Measurements from ENCODE around the gene TACC2.

Gene TACC2

DNA sequence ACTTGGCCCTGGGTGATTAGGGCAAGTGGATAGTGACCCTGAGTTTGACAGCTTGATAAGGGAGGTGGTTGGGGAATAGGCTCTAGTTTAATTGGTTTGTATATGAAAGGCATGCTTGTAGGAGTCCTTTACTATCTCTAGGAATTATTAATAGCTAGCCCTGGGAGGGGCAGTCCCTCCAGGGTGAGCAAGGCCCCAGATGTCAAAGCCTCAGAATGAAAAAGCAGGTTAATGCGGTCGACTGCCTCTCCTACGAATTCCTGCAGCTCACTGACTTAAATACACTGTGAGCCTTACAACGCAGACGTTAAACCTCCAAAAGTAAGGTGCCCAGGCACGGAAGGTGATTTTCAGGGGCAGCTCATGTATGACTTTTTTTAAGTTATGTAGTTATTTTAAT, 276.9 kb downstream of the TACC2 start:
- Histone ChIP-seq H3K4me2 (ENCODE audit: low read length) (no peak overlapping the region), H3K36me3 (ENCODE audit: control insufficient read depth, insufficient read depth, low read length) (peaks cover 2% of the 10 kb centered on the region), H3K9ac (ENCODE audit: low read length) (no peak overlapping the region), H3K23ac (ENCODE audit: low read length) (no peak overlapping the region), H2AK5ac (ENCODE audit: low read length) (no peak overlapping the region), H4K8ac (ENCODE audit: low read depth, low read length) (no peak overlapping the region), H2BK120ac (ENCODE audit: low read depth, low read length) (no peak overlapping the region), H3K79me1 (ENCODE audit: low read length) (no peaks in the 10 kb centered on the region), H3K56ac (ENCODE audit: low read length) (no peak overlapping the region), H3K18ac (ENCODE audit: low read length) (no peak overlapping the region), H3K4me1 (ENCODE audit: control insufficient read depth, low read depth, low read length) (no peaks in the 10 kb centered on the region), H3K79me2 (ENCODE audit: control insufficient read depth, insufficient read depth, low read length) (no peaks in the 10 kb centered on the region), H3K27ac (ENCODE audit: low read depth, low read length) (no peak overlapping the region), H3K4ac (ENCODE audit: low read depth, low read length) (no peak overlapping the region), H3K27me3 (ENCODE audit: insufficient read depth, low read length, poor library complexity) (no peaks in the 10 kb centered on the region), H4K5ac (ENCODE audit: low read length) (no peak overlapping the region), H2BK15ac (replicated peaks; ENCODE audit: low read depth) (no peak overlapping the region), H3K4me3 (ENCODE audit: low read length) (no peak overlapping the region), H2BK5ac (ENCODE audit: low read length) (no peak overlapping the region)
- WGBS (ENCODE audit: extremely low coverage, insufficient coverage, low lambda C conversion rate) = no CpG with 5 or more reads among the region's 6 CpGs
- no peak for DNase-seq

DNA sequence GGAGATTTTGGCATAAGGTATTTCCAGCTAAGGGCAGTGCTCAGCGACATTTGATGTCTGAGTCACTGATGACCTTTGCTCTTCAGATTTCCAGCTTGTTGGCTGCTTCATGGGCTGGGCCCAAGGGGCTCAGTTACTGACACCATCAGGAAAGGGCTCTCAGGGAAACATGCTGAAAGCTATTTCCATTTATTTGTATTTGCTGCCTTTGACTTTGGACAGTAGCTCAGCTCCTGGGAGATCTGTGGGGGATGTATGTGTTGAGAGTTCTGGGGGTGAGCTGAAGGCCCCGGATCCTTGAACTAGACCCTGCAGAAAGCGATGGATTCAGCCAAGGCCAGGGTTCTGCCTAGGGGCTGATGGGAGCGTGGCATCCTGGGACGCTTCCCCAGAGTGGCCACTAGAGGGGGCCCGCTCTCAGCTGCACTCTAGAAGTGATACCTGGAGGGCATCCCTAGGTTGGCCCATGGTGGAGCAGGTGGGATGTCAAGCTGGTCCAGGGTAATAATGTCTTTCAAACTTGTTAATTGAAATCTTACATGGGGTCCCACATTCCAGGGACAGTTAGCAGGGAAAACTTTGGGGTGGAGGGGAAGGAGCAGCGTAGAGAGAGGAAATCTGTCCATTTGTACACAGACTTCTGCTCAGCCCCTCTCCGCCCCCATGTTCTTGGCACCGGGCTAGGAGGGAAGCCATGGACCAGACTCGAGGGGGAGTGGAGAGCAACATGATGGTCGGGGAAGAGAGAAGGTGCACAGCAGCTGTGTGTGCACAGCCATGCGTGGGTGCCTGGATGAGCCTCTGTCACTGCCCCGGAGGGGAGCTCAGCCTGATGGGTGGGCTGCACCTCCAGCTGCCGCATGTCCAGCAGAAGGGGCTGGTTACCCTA, 279.1 kb downstream of the TACC2 start:
- Histone ChIP-seq H2BK15ac (replicated peaks; ENCODE audit: low read depth) (no peak overlapping the region), H3K4me1 (ENCODE audit: control insufficient read depth, low read depth, low read length) (no peaks in the 10 kb centered on the region), H3K18ac (ENCODE audit: low read length) (no peak overlapping the region), H3K4me2 (ENCODE audit: low read length) (no peak overlapping the region), H2BK120ac (ENCODE audit: low read depth, low read length) (no peak overlapping the region), H3K9ac (ENCODE audit: low read length) (no peak overlapping the region), H3K79me1 (ENCODE audit: low read length) (no peaks in the 10 kb centered on the region), H3K79me2 (ENCODE audit: control insufficient read depth, insufficient read depth, low read length) (no peaks in the 10 kb centered on the region), H2BK5ac (ENCODE audit: low read length) (no peak overlapping the region), H3K56ac (ENCODE audit: low read length) (no peak overlapping the region), H4K5ac (ENCODE audit: low read length) (no peak overlapping the region), H2AK5ac (ENCODE audit: low read length) (no peak overlapping the region), H3K4ac (ENCODE audit: low read depth, low read length) (no peak overlapping the region), H3K4me3 (ENCODE audit: low read length) (no peak overlapping the region), H4K8ac (ENCODE audit: low read depth, low read length) (no peak overlapping the region), H3K27ac (ENCODE audit: low read depth, low read length) (no peak overlapping the region), H3K27me3 (ENCODE audit: insufficient read depth, low read length, poor library complexity) (no peaks in the 10 kb centered on the region), H3K36me3 (ENCODE audit: control insufficient read depth, insufficient read depth, low read length) (peaks cover 2% of the 10 kb centered on the region), H3K23ac (ENCODE audit: low read length) (no peak overlapping the region)
- peak; percentile 64 for DNase-seq
- no CpG with 5 or more reads among the region's 14 CpGs for WGBS (ENCODE audit: extremely low coverage, insufficient coverage, low lambda C conversion rate)

DNA sequence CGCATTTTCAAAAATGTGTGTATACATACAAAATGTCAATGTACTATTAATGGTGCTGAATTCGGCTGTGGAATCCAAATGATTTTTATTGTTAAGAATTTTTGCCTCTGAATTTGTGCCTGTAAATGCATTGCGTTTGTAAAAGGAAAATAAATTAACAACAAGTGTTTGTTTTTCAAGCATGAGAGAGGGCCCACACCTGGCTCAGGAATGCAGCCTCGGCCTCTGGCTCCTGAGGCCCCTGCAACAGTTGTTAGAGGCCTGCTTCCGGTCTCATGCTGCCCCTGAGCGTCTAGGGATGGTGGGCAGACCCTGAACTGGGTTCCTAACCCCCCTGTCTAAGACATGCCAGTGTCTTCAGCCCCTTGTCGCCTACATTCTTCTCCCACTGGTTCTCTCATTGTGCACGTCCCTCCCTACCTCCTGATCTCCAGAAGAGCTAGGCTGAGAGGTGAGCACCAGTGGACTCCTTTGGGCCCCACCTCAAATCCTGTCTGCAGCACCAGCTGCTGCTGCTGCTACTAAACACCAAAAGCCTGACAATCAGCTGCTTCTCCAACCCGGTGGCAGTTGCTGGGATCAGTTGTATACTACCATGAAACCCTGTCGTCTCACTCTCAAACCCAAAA, 280.2 kb downstream of the TACC2 start:
- H3K23ac ChIP-seq (ENCODE audit: low read length) = no peak overlapping the region
- no peak overlapping the region for H2BK15ac ChIP-seq (replicated peaks; ENCODE audit: low read depth)
- no peak overlapping the region for H2AK5ac ChIP-seq (ENCODE audit: low read length)
- H3K4me3 ChIP-seq (ENCODE audit: low read length) = no peak overlapping the region
- no peak overlapping the region for H3K18ac ChIP-seq (ENCODE audit: low read length)
- peaks cover 2% of the 10 kb centered on the region for H3K36me3 ChIP-seq (ENCODE audit: control insufficient read depth, insufficient read depth, low read length)
- no CpG with 5 or more reads among the region's 10 CpGs for WGBS (ENCODE audit: extremely low coverage, insufficient coverage, low lambda C conversion rate)
- no peaks in the 10 kb centered on the region for H3K79me1 ChIP-seq (ENCODE audit: low read length)
- H3K56ac ChIP-seq (ENCODE audit: low read length) = no peak overlapping the region
- H3K79me2 ChIP-seq (ENCODE audit: control insufficient read depth, insufficient read depth, low read length) = no peaks in the 10 kb centered on the region
- H3K27me3 ChIP-seq (ENCODE audit: insufficient read depth, low read length, poor library complexity) = no peaks in the 10 kb centered on the region
- H3K4me1 ChIP-seq (ENCODE audit: control insufficient read depth, low read depth, low read length) = no peaks in the 10 kb centered on the region
- H3K4ac ChIP-seq (ENCODE audit: low read depth, low read length) = no peak overlapping the region
- no peak overlapping the region for H2BK120ac ChIP-seq (ENCODE audit: low read depth, low read length)
- H3K4me2 ChIP-seq (ENCODE audit: low read length) = no peak overlapping the region
- H3K27ac ChIP-seq (ENCODE audit: low read depth, low read length) = no peak overlapping the region
- no peak overlapping the region for H3K9ac ChIP-seq (ENCODE audit: low read length)
- no peak overlapping the region for H4K5ac ChIP-seq (ENCODE audit: low read length)
- no peak overlapping the region for H2BK5ac ChIP-seq (ENCODE audit: low read length)
- DNase-seq = no peak
- H4K8ac ChIP-seq (ENCODE audit: low read depth, low read length) = no peak overlapping the region

DNA sequence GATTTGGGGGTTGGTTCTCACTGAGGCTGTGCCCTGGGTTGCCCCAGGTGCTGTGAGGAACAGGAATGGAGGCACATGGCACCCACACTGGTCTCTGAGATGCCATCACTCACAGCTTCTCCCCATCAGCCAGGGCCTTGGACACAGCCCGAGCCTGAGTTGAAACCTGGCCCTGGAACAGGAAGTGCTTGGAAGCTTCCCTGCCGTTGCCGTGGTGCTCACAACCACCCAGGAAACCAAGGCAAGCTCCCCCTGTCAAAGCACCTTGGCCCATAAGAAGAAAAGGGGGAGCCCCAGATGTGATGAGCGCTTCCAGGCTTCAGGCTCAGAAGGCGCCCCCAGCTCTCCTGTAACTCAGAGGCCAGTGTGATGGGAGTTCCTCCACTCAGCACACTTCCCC, 282.1 kb downstream of the TACC2 start, which contains the start of gene BTBD16:
TSS of gene BTBD16 (plus strand) at position 221 of the 400 bp plus-strand sequence. CDS start 3,786 bp downstream, outside the sequence.
- no peak within 1 kb of the TSS for H4K8ac ChIP-seq (ENCODE audit: low read depth, low read length)
- H3K9ac ChIP-seq (ENCODE audit: low read length) = no peak within 1 kb of the TSS
- H3K79me2 ChIP-seq (ENCODE audit: control insufficient read depth, insufficient read depth, low read length) = no peaks in the 10 kb centered on the region
- H3K4me3 ChIP-seq (ENCODE audit: low read length) = no peak within 1 kb of the TSS
- no peaks in the 10 kb centered on the region for H3K79me1 ChIP-seq (ENCODE audit: low read length)
- H3K18ac ChIP-seq (ENCODE audit: low read length) = no peak within 1 kb of the TSS
- H3K4me2 ChIP-seq (ENCODE audit: low read length) = no peak within 1 kb of the TSS
- H3K4me1 ChIP-seq (ENCODE audit: control insufficient read depth, low read depth, low read length) = no peaks in the 10 kb centered on the region
- H3K56ac ChIP-seq (ENCODE audit: low read length) = no peak within 1 kb of the TSS
- H3K4ac ChIP-seq (ENCODE audit: low read depth, low read length) = no peak within 1 kb of the TSS
- H2BK15ac ChIP-seq (replicated peaks; ENCODE audit: low read depth) = no peak within 1 kb of the TSS
- no peak within 1 kb of the TSS for H3K27ac ChIP-seq (ENCODE audit: low read depth, low read length)
- no CpG with 5 or more reads among the region's 5 CpGs for WGBS (ENCODE audit: extremely low coverage, insufficient coverage, low lambda C conversion rate)
- H3K23ac ChIP-seq (ENCODE audit: low read length) = no peak within 1 kb of the TSS
- no peak within 1 kb of the TSS for H2BK5ac ChIP-seq (ENCODE audit: low read length)
- no peak within 1 kb of the TSS for H2AK5ac ChIP-seq (ENCODE audit: low read length)
- no peak within 1 kb of the TSS for H4K5ac ChIP-seq (ENCODE audit: low read length)
- no peak within 1 kb of the TSS for H2BK120ac ChIP-seq (ENCODE audit: low read depth, low read length)
- no peaks in the 10 kb centered on the region for H3K27me3 ChIP-seq (ENCODE audit: insufficient read depth, low read length, poor library complexity)
- H3K36me3 ChIP-seq (ENCODE audit: control insufficient read depth, insufficient read depth, low read length) = peaks cover 2% of the 10 kb centered on the region
- DNase-seq = no peak

DNA sequence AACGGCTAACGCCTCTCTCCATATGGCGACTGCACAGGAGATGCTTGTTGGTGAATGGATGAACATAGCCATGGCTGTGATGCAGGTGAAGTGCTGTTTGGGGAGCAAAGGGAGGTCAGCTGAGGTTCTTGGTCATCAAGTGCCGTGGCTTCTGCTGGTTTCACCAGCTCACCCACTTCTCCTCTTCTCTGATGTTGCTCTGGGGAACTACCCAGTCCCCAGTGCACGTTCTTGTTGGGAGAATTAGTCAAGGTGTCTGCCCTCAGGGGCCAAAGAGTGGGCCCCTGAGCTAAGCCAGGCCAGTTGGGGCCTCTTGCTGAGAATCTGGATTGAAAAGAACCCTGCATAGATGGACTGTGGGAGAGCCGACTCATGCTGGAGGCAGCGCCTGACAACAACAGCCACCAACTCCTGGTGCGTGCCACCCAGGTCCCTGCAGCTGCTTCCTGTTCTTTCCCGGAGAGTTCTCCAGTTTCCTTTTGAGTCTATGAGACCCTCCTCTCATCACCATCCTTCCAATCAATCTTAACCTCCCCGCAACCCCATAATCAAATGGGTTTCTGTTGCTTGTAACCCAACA, 285.1 kb downstream of the TACC2 start:
- no peak for DNase-seq
- H3K4ac ChIP-seq (ENCODE audit: low read depth, low read length) = no peak overlapping the region
- no peak overlapping the region for H3K18ac ChIP-seq (ENCODE audit: low read length)
- WGBS (ENCODE audit: extremely low coverage, insufficient coverage, low lambda C conversion rate) = no CpG with 5 or more reads among the region's 10 CpGs
- H2AK5ac ChIP-seq (ENCODE audit: low read length) = no peak overlapping the region
- no peak overlapping the region for H2BK5ac ChIP-seq (ENCODE audit: low read length)
- H3K79me2 ChIP-seq (ENCODE audit: control insufficient read depth, insufficient read depth, low read length) = no peaks in the 10 kb centered on the region
- no peak overlapping the region for H4K8ac ChIP-seq (ENCODE audit: low read depth, low read length)
- no peak overlapping the region for H3K9ac ChIP-seq (ENCODE audit: low read length)
- no peaks in the 10 kb centered on the region for H3K79me1 ChIP-seq (ENCODE audit: low read length)
- H3K36me3 ChIP-seq (ENCODE audit: control insufficient read depth, insufficient read depth, low read length) = peaks cover 2% of the 10 kb centered on the region
- no peak overlapping the region for H3K56ac ChIP-seq (ENCODE audit: low read length)
- no peaks in the 10 kb centered on the region for H3K4me1 ChIP-seq (ENCODE audit: control insufficient read depth, low read depth, low read length)
- H3K23ac ChIP-seq (ENCODE audit: low read length) = no peak overlapping the region
- no peak overlapping the region for H3K4me2 ChIP-seq (ENCODE audit: low read length)
- no peak overlapping the region for H2BK120ac ChIP-seq (ENCODE audit: low read depth, low read length)
- no peak overlapping the region for H3K4me3 ChIP-seq (ENCODE audit: low read length)
- H3K27me3 ChIP-seq (ENCODE audit: insufficient read depth, low read length, poor library complexity) = no peaks in the 10 kb centered on the region
- no peak overlapping the region for H2BK15ac ChIP-seq (replicated peaks; ENCODE audit: low read depth)
- no peak overlapping the region for H3K27ac ChIP-seq (ENCODE audit: low read depth, low read length)
- no peak overlapping the region for H4K5ac ChIP-seq (ENCODE audit: low read length)

All from mesendoderm (in vitro differentiated cells).